Mesodermal cell (in vitro differentiated cells): ENCODE results near the gene HYAL3. TPM values are rescaled to one million over a fixed set of nuclear protein-coding genes. Genes with fewer than 3 reads are reported as not detected.

Experiments used
- H3K27ac ChIP-seq: 2 replicates; pipeline ENCODE4 v1.7.0; 2013; ENCODE audit warnings: mild to moderate bottlenecking, low read depth, low read length, moderate library complexity; ENCODE audit not compliant: severe bottlenecking
- H3K36me3 ChIP-seq: 2 replicates; pipeline ENCODE4 v1.7.1; 2013; ENCODE audit warnings: mild to moderate bottlenecking, low read length, moderate library complexity; ENCODE audit not compliant: control insufficient read depth, insufficient read depth
- H3K4me1 ChIP-seq: one replicate; pipeline ENCODE4 v1.7.1; 2013; ENCODE audit warnings: mild to moderate bottlenecking, low read length; ENCODE audit not compliant: insufficient read depth, control insufficient read depth, poor library complexity, severe bottlenecking
- H3K4me3 ChIP-seq: 2 replicates; pipeline ENCODE4 v1.7.0; 2013; ENCODE audit warnings: low read length, control low read depth, mild to moderate bottlenecking; ENCODE audit not compliant: insufficient read depth, poor library complexity, severe bottlenecking; ENCODE audit errors: extremely low read depth
- H3K9me3 ChIP-seq: 2 replicates; pipeline ENCODE4 v1.7.1; 2013; ENCODE audit warnings: mild to moderate bottlenecking, low read length, moderate library complexity; ENCODE audit not compliant: control insufficient read depth
- WGBS, 2 experiments: methylation state at CpG; one replicate each; pipeline ENCODE4 v1.1.5; 2013; ENCODE audit warnings: missing lambda C conversion rate in 2 of 2; ENCODE audit not compliant: insufficient coverage in 2 of 2; 5-methylcytosine and 5-hydroxymethylcytosine counted together
- polyA plus RNA-seq, 2 experiments: library from polyadenylated mRNA; stranded (reverse); fragments of 50-300 nt; gene quantifications; one replicate each; pipeline ENCODE4 v1.2.3, GENCODE V29; 2013

The HYAL3 gene, protein sequence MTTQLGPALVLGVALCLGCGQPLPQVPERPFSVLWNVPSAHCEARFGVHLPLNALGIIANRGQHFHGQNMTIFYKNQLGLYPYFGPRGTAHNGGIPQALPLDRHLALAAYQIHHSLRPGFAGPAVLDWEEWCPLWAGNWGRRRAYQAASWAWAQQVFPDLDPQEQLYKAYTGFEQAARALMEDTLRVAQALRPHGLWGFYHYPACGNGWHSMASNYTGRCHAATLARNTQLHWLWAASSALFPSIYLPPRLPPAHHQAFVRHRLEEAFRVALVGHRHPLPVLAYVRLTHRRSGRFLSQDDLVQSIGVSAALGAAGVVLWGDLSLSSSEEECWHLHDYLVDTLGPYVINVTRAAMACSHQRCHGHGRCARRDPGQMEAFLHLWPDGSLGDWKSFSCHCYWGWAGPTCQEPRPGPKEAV
- 5.5 TPM for polyA plus RNA-seq (2013, experiment 1 of 2)
- 4.2 TPM for polyA plus RNA-seq (2013, experiment 2 of 2)

- 0 to 1% methylated on average over 56 of the region's 61 CpGs for WGBS, 2 experiments
- Histone ChIP-seq H3K36me3 (peaks cover 7% of the 10 kb centered on the region), H3K27ac (peak within 1 kb of the TSS; percentile 78), H3K4me1 (peaks cover 5% of the 10 kb centered on the region), H3K9me3 (no peaks in the 10 kb centered on the region), H3K4me3 (peak within 1 kb of the TSS; percentile 82)
Observed at GRCh38 chr3:50298836-50299637, at the start of gene HYAL3, which contains the start of gene NAA80. HYAL3 (minus strand) TSS chr3:50299405; CDS start chr3:50295602, 3,803 bp downstream. NAA80 (minus strand) TSS chr3:50299405; CDS start chr3:50297463, 1,942 bp downstream.

DNA sequence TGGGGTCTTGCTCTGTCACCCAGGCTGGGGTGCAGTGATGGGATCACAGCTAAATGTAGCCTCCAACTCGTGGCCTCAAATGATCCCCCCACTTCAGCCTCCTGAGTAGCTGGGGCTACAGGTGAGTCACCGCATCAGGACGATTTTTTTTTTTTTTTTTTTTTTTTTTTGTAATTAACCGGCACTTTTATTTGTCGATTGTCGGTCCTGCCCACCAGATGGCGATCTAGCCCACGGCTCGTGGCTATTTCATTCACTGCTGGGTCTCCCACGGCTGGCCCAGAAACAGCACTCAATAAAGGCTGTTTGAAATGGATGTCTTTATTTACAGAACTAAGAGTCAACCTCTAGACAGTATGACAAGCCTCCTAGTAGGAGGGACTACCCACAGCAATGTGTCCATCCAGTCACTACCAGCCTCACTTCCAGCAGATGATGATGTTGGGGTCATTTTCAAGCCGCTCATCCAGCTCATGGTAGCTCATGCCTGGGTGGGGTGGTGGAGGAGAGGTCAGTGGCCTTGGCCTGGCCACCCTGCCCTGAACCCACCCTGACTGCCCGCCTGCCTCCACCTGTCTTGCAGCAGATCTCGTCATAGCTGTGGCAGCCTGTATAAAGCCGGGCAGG, 48.1 kb upstream of the HYAL3 start:
- Histone ChIP-seq H3K9me3 (no peaks in the 10 kb centered on the region), H3K36me3 (peaks cover 13% of the 10 kb centered on the region), H3K4me3 (no peak overlapping the region), H3K4me1 (peaks cover 6% of the 10 kb centered on the region), H3K27ac (no peak overlapping the region)
- 68 to 88% methylated on average over 4 to 5 of the region's 14 CpGs for WGBS, 2 experiments

DNA sequence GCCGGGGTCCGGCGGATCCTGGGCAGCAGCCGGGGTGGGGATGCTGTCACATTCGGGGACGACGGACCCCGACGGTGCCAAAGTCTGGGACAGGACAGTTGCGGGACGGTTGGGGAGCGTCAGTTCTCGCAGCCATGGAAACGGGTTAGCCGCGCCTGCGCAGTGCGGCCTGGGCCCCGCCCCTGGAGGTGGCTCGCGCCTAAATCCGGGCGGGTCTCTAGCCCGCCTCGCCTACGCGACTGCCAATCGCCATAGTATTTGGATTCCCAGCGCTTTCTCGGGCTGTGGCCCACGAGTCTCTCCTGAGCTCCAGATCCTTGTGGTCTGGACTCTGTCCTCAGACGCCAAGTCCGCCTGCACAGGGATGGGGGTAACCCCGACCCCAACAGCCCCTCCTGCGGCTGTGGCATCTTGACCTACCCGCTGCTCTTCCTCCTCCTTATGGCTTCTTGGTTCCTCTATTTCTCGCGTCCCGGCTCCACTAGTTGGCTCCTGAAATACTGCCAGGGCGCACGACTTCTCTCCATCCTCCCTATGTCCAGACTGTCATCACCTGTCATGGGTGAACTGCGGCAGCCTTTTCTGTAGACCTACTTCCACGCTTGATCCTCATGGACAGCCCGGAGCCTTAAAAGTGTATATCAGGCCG, 46.5 kb upstream of the HYAL3 start, which contains the start of gene ZMYND10:
ZMYND10 (minus strand) TSS at position 147 of the 649 bp plus-strand sequence. CDS start 153 bp downstream, outside the sequence.
- Histone ChIP-seq H3K27ac (no peak within 1 kb of the TSS), H3K36me3 (peaks cover 13% of the 10 kb centered on the region), H3K4me3 (peak within 1 kb of the TSS; percentile 31), H3K4me1 (peaks cover 6% of the 10 kb centered on the region), H3K9me3 (no peaks in the 10 kb centered on the region)
- 13 to 14% methylated on average over 44 to 45 of the region's 45 CpGs for WGBS, 2 experiments

DNA sequence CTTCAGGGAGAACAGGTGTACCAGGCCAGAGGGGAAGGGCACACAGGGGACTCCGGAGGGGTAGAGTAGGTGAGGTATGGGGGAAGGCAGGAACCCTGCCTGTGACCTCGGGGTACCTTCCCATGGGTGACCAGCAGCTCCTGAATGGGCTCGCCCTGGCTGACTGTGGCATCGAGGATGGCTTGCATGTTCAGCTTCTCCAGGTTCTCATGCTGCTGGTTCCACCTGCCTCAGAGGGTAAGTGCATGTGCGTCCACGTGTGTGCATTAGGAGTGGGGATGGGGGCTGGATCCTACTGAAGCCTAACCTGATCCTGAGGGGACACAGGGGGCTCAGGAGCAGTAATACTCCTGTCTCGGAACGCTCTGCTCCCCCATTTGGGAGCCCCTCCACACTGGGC, 45.8 kb upstream of the HYAL3 start:
- H3K27ac ChIP-seq: no peak overlapping the region
- peak overlapping the region; percentile 31 for H3K4me3 ChIP-seq
- H3K36me3 ChIP-seq: peaks cover 13% of the 10 kb centered on the region
- H3K4me1 ChIP-seq: peaks cover 6% of the 10 kb centered on the region
- no peaks in the 10 kb centered on the region for H3K9me3 ChIP-seq
- 57 to 76% methylated on average over 8 of the region's 8 CpGs for WGBS, 2 experiments

- Histone ChIP-seq H3K4me3 (no peak overlapping the region), H3K4me1 (peaks cover 6% of the 10 kb centered on the region), H3K36me3 (peaks cover 3% of the 10 kb centered on the region), H3K27ac (no peak overlapping the region), H3K9me3 (no peaks in the 10 kb centered on the region)
- 69 to 85% methylated on average over 8 to 10 of the region's 13 CpGs for WGBS, 2 experiments
Observed at GRCh38 chr3:50342813-50343633, 43.8 kb upstream of the HYAL3 start.

DNA sequence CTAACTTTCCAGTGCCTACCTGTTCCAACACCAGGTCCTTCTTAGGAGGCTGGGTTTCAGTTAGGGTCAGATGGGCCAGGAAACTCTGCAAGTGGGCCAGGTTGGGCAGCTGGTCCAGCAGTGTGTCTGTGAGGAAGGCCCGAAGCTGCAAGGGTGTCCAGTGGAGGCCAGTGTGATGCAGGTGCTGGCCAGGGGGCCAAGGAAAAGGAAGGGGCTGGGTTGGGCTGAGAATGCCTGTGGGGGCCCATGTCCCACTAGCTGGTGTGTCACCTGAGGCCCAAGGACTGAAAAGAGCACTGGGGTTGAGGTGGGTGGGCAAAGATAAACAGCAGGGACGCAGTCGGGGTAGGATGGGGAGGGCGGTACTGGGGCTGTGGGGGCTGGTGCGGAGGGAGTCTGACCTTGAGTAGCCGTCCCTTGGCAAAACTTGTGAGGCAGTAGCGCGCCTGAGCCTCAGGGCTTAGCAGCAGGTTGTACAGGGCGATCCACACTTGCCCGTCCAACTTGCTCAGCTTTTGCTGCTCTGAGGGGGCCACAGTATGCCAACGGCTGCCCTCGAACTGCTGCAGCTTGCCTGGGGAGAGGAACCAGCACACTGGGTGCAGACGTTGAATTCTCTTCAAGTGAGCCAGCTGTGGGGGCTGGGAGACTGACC, 42.9 kb upstream of the HYAL3 start:
- Histone ChIP-seq H3K4me3 (no peak overlapping the region), H3K9me3 (no peaks in the 10 kb centered on the region), H3K4me1 (peaks cover 6% of the 10 kb centered on the region), H3K36me3 (no peaks in the 10 kb centered on the region), H3K27ac (no peak overlapping the region)
- 90 to 92% methylated on average over 12 to 13 of the region's 13 CpGs for WGBS, 2 experiments

GRCh38 chr3:50341537-50341936, 42.3 kb upstream of the HYAL3 start:
- Histone ChIP-seq H3K4me1 (peaks cover 6% of the 10 kb centered on the region), H3K27ac (no peak overlapping the region), H3K36me3 (no peaks in the 10 kb centered on the region), H3K4me3 (no peak overlapping the region), H3K9me3 (no peaks in the 10 kb centered on the region)
- 92 to 96% methylated on average over 4 to 8 of the region's 9 CpGs for WGBS, 2 experiments

- Histone ChIP-seq H3K27ac (no peak within 1 kb of the TSS), H3K9me3 (no peaks in the 10 kb centered on the region), H3K36me3 (no peaks in the 10 kb centered on the region), H3K4me3 (no peak within 1 kb of the TSS), H3K4me1 (peaks cover 10% of the 10 kb centered on the region)
- 16 to 21% methylated on average over 51 to 60 of the region's 85 CpGs for WGBS, 2 experiments
Observed at GRCh38 chr3:50340448-50341329, 41.5 kb upstream of the HYAL3 start, which contains the start of gene RASSF1. RASSF1 (minus strand) TSS chr3:50340836; CDS start chr3:50340805, 31 bp downstream.

DNA sequence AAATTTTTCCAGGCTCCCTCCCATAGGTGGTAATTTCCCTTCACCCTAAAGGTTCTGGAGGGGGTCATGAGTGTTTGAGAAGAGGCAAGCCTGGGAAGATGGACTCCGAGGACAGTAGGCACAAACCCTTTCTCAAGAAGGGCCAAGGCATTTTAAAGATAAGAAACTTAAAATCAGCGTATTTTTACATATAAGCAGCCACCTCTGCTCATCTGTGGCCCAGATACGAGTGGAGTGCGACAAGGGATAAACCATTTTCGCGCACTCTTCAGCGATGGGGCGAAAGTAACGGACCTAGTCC, 40.9 kb upstream of the HYAL3 start:
- Histone ChIP-seq H3K4me1 (peaks cover 12% of the 10 kb centered on the region), H3K36me3 (no peaks in the 10 kb centered on the region), H3K9me3 (no peaks in the 10 kb centered on the region), H3K27ac (no peak overlapping the region), H3K4me3 (no peak overlapping the region)
- WGBS, 2 experiments: 54% methylated on average over 8 to 9 of the region's 9 CpGs
